Measurements from ENCODE around the gene PPID. TPM values are rescaled to one million over a fixed set of nuclear protein-coding genes. Genes with fewer than 3 reads are reported as not detected.

Gene PPID
- total and polyA plus RNA-seq, 4 experiments from 2014 or later = 30.2 to 54.8 (median 40.7) TPM

- peaks cover 1 to 12% of the 10 kb centered on the region in 2 donors for H3K27me3 Mint-ChIP-seq
- ChIA-PET CTCF (ENCODE audit: partially characterized antibody) (no interaction called here), POLR2A (ENCODE audit: partially characterized antibody) (no interaction called here)
- H3K36me3 ChIP-seq (ENCODE audit: insufficient read depth, low read length) = no peaks in the 10 kb centered on the region
- H3K4me1 Mint-ChIP-seq = no peaks in the 10 kb centered on the region
- no peak for DNase-seq
- H3K9me3 Mint-ChIP-seq = no peaks in the 10 kb centered on the region
- no peak overlapping the region for H3K27ac ChIP-seq (ENCODE audit: low read depth, low read length)
- H3K4me3 ChIP-seq (ENCODE audit: low read length in 2 of 2) = no peak overlapping the region
- H3K36me3 Mint-ChIP-seq = no peaks in the 10 kb centered on the region
- H3K9me3 ChIP-seq (ENCODE audit: control insufficient read depth in 1 of 2, low read length in 2 of 2) = no peaks in the 10 kb centered on the region
- intact Hi-C loops (cut with micrococcal nuclease) = no loop called here
- no peaks in the 10 kb centered on the region for H3K4me1 ChIP-seq (ENCODE audit: insufficient read depth, low read length)
- no peak overlapping the region for H3K27ac Mint-ChIP-seq
- no peaks in the 10 kb centered on the region for H3K27me3 ChIP-seq (ENCODE audit: insufficient read depth, low read length)
- no peak overlapping the region for H3K4me3 Mint-ChIP-seq
Measured at GRCh38 chr4:158738866-158739265, 15.7 kb upstream of the PPID start.

DNA sequence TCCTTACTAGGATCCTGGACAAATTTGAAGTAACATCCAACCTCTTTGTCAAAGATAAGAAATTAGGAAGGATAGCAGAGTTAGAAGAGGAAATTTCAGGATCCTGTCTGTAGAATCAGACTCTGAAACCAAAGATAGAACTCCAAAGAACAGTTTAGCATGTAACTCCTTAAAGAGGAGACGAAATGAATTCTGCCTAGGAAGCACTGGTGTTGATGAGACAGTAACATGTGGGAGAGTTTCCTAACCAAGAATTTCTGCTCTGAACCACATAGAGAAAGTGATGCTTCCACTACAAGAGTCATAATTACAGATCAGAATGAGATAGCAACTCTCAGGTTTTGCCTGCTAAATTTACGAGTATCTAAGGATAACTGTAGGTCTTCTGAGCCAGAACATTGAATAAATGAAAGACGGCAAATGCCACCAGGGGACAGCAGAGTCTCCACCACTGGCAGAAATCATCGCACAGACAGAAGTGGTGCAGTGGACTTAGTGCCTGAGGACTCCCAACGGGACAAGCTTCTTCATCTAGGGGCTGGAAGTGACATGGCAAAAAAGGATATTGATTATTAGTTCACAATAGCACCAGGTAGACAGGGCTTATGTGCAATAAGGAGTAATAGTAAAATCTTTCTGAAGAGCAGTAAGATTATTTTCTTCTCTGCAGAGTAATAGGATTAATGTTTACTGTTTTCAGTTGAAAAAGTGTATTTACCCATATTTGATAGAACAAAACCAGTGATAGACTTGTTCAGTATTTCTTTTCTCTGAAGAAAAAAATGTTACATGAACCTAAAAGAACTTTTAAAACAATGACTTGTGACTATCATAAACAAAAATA, 6.7 kb upstream of the PPID start:
- no peaks in the 10 kb centered on the region for H3K36me3 Mint-ChIP-seq
- DNase-seq = peak in 4 of 5 donors; percentile 51 to 55 (median 54)
- POLR2A ChIA-PET (ENCODE audit: partially characterized antibody) = no interaction called here
- H3K4me1 Mint-ChIP-seq = peaks cover 0 to 1% (median 0%) of the 10 kb centered on the region in 4 donors
- Histone ChIP-seq H3K36me3 (ENCODE audit: insufficient read depth, low read length) (no peaks in the 10 kb centered on the region), H3K9me3 (ENCODE audit: control insufficient read depth in 1 of 2, low read length in 2 of 2) (no peaks in the 10 kb centered on the region), H3K4me1 (ENCODE audit: insufficient read depth, low read length) (no peaks in the 10 kb centered on the region), H3K27me3 (ENCODE audit: insufficient read depth, low read length) (peaks cover 5% of the 10 kb centered on the region), H3K4me3 (ENCODE audit: low read length in 2 of 2) (no peak overlapping the region), H3K27ac (ENCODE audit: low read depth, low read length) (no peak overlapping the region)
- CTCF ChIA-PET (ENCODE audit: partially characterized antibody) = interaction anchor here (1.0 to 3.2 kb wide), 4 partner anchors 39 to 465 kb away, joined by 3 to 38 read pairs (median 4); partner anchors contain the start of gene FNIP2
- H3K4me3 Mint-ChIP-seq = no peak overlapping the region
- no peaks in the 10 kb centered on the region for H3K9me3 Mint-ChIP-seq
- H3K27ac Mint-ChIP-seq = no peak overlapping the region
- intact Hi-C loops (cut with micrococcal nuclease) = loop anchor here (1.0 to 2.0 kb wide), 4 partner anchors 39 to 473 kb away; partner anchors contain the start of gene FNIP2
- peaks cover 21 to 22% of the 10 kb centered on the region in 2 donors for H3K27me3 Mint-ChIP-seq

GRCh38 chr4:158728236-158728635, 5.0 kb upstream of the PPID start:
- peaks cover 18 to 20% of the 10 kb centered on the region in 2 donors for H3K27me3 Mint-ChIP-seq
- Histone ChIP-seq H3K27me3 (ENCODE audit: insufficient read depth, low read length) (peaks cover 5% of the 10 kb centered on the region), H3K36me3 (ENCODE audit: insufficient read depth, low read length) (no peaks in the 10 kb centered on the region), H3K4me3 (ENCODE audit: low read length in 2 of 2) (no peak overlapping the region), H3K27ac (ENCODE audit: low read depth, low read length) (no peak overlapping the region), H3K9me3 (ENCODE audit: control insufficient read depth in 1 of 2, low read length in 2 of 2) (no peaks in the 10 kb centered on the region), H3K4me1 (ENCODE audit: insufficient read depth, low read length) (peaks cover 11% of the 10 kb centered on the region)
- H3K27ac Mint-ChIP-seq = no peak overlapping the region
- H3K4me3 Mint-ChIP-seq = no peak overlapping the region
- no peak for DNase-seq
- peaks cover 0 to 5% of the 10 kb centered on the region in 2 donors for H3K36me3 Mint-ChIP-seq
- no peaks in the 10 kb centered on the region for H3K9me3 Mint-ChIP-seq
- POLR2A ChIA-PET (ENCODE audit: partially characterized antibody) = no interaction called here
- peaks cover 4 to 13% (median 9%) of the 10 kb centered on the region in 4 donors for H3K4me1 Mint-ChIP-seq
- intact Hi-C loops (cut with micrococcal nuclease) = no loop called here
- CTCF ChIA-PET (ENCODE audit: partially characterized antibody) = interaction anchor here (1.5 to 2.4 kb wide), 3 partner anchors 122 to 475 kb away, joined by 5 to 11 read pairs (median 5); no protein-coding TSS in a partner anchor

- no peak overlapping the region for H3K27ac Mint-ChIP-seq
- H3K27me3 Mint-ChIP-seq = peaks cover 13 to 15% of the 10 kb centered on the region in 2 donors
- Histone ChIP-seq H3K27ac (ENCODE audit: low read depth, low read length) (no peak overlapping the region), H3K4me3 (ENCODE audit: low read length in 2 of 2) (no peak overlapping the region), H3K27me3 (ENCODE audit: insufficient read depth, low read length) (peaks cover 5% of the 10 kb centered on the region), H3K9me3 (ENCODE audit: control insufficient read depth in 1 of 2, low read length in 2 of 2) (no peaks in the 10 kb centered on the region), H3K36me3 (ENCODE audit: insufficient read depth, low read length) (no peaks in the 10 kb centered on the region), H3K4me1 (ENCODE audit: insufficient read depth, low read length) (peaks cover 20% of the 10 kb centered on the region)
- intact Hi-C loops (cut with micrococcal nuclease) = no loop called here
- DNase-seq = no peak
- ChIA-PET POLR2A (ENCODE audit: partially characterized antibody) (no interaction called here), CTCF (ENCODE audit: partially characterized antibody) (interaction anchor here (1.5 to 2.4 kb wide), 3 partner anchors 123 to 476 kb away, joined by 5 to 11 read pairs (median 5); no protein-coding TSS in a partner anchor)
- no peaks in the 10 kb centered on the region for H3K9me3 Mint-ChIP-seq
- peaks cover 2 to 18% of the 10 kb centered on the region in 2 donors for H3K36me3 Mint-ChIP-seq
- H3K4me1 Mint-ChIP-seq = peaks cover 11 to 28% (median 21%) of the 10 kb centered on the region in 4 donors
- no peak overlapping the region for H3K4me3 Mint-ChIP-seq
Measured at GRCh38 chr4:158726633-158727032, 3.4 kb upstream of the PPID start.

DNA sequence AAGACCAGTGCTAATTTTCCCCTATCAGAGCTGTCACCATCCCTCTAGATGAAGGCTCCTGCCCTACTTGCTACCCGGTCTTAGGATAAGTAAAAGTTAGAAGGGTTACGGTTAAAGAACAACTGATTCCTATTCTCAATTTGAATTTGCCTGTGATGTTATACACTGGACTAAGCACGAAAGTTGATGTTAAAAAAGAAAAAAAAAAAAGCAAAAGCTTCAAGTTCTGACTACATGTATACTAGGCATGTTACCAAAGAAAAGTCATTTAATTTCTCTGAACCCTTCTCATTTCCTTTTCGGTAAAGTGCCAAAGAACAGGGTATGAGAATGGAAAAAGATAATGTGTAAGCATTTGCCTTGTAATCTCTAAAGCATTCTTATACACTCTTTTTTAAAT, 1.4 kb upstream of the PPID start:
- Mint-ChIP-seq H3K27ac (peak overlapping the region; percentile 80 to 100 (median 99)), H3K36me3 (peaks cover 9 to 31% of the 10 kb centered on the region in 2 donors), H3K4me1 (peaks cover 19 to 40% (median 31%) of the 10 kb centered on the region in 4 donors), H3K27me3 (peaks cover 10% of the 10 kb centered on the region in 2 donors), H3K9me3 (no peaks in the 10 kb centered on the region), H3K4me3 (peak overlapping the region in 7 of 8 donors; percentile 40 to 100 (median 95))
- Histone ChIP-seq H3K9me3 (ENCODE audit: control insufficient read depth in 1 of 2, low read length in 2 of 2) (no peaks in the 10 kb centered on the region), H3K27me3 (ENCODE audit: insufficient read depth, low read length) (peaks cover 5% of the 10 kb centered on the region), H3K4me3 (ENCODE audit: low read length in 2 of 2) (no peak overlapping the region), H3K27ac (ENCODE audit: low read depth, low read length) (no peak overlapping the region), H3K4me1 (ENCODE audit: insufficient read depth, low read length) (peaks cover 24% of the 10 kb centered on the region), H3K36me3 (ENCODE audit: insufficient read depth, low read length) (peaks cover 4% of the 10 kb centered on the region)
- no peak for DNase-seq
- intact Hi-C loops (cut with micrococcal nuclease) = no loop called here
- CTCF ChIA-PET (ENCODE audit: partially characterized antibody) = interaction anchor here (1.2 to 1.5 kb wide), 3 partner anchors 14 to 451 kb away, joined by 3 to 4 read pairs (median 3); no protein-coding TSS in a partner anchor
- POLR2A ChIA-PET (ENCODE audit: partially characterized antibody) = no interaction called here

DNA sequence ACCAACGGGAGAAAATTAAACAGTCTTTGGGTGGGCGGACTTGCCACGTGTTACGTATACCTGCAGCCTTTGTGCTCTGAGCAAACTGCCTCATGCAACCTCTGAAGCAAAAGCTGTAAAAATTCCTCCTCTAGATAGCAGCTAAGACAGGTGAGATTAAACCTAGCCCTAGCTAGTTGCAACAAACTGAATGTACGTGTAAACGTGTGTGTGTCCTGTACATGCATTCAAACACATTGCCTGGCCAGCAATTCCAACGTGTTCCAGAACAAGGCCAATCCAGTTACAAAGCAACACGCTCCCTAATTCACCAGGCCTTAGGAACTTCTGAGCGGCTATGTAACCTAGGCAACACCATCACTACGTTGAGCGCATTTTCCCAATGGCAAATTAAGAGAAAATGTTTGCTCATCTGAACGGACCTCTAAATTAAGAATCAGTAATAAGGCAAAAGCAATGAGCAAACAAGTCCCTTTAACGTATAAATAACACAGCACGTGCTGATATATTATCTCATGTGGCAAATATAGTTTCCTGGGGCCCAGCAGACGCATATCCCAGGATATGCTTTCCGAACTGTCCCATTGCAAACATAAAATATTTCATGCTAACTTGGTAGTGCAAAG, 792 bp downstream of the PPID start:
- peak overlapping the region; percentile 95 to 100 (median 98) for H3K4me3 Mint-ChIP-seq
- Histone ChIP-seq H3K36me3 (ENCODE audit: insufficient read depth, low read length) (peaks cover 24% of the 10 kb centered on the region), H3K27ac (ENCODE audit: low read depth, low read length) (peak overlapping the region; percentile 93), H3K9me3 (ENCODE audit: control insufficient read depth in 1 of 2, low read length in 2 of 2) (no peaks in the 10 kb centered on the region), H3K4me3 (ENCODE audit: low read length in 2 of 2) (peak overlapping the region; percentile 63 to 89), H3K4me1 (ENCODE audit: insufficient read depth, low read length) (peaks cover 24% of the 10 kb centered on the region), H3K27me3 (ENCODE audit: insufficient read depth, low read length) (no peaks in the 10 kb centered on the region)
- H3K4me1 Mint-ChIP-seq = peaks cover 27 to 47% (median 38%) of the 10 kb centered on the region in 4 donors
- intact Hi-C loops (cut with micrococcal nuclease) = loop anchor here (2.0 kb wide), 1 partner anchor 380 kb away; the partner anchor contains the start of gene RAPGEF2
- peaks cover 0 to 4% of the 10 kb centered on the region in 2 donors for H3K27me3 Mint-ChIP-seq
- peak overlapping the region; percentile 95 to 100 (median 99) for H3K27ac Mint-ChIP-seq
- ChIA-PET POLR2A (ENCODE audit: partially characterized antibody) (no interaction called here), CTCF (ENCODE audit: partially characterized antibody) (no interaction called here)
- no peaks in the 10 kb centered on the region for H3K9me3 Mint-ChIP-seq
- H3K36me3 Mint-ChIP-seq = peaks cover 28 to 53% of the 10 kb centered on the region in 2 donors
- peak in 3 of 5 donors; percentile 6 to 20 (median 13) for DNase-seq

GRCh38 chr4:158721680-158722079, 1.5 kb downstream of the PPID start:
- peaks cover 0 to 4% of the 10 kb centered on the region in 2 donors for H3K27me3 Mint-ChIP-seq
- no peaks in the 10 kb centered on the region for H3K27me3 ChIP-seq (ENCODE audit: insufficient read depth, low read length)
- H3K9me3 Mint-ChIP-seq = no peaks in the 10 kb centered on the region
- DNase-seq = no peak
- H3K36me3 ChIP-seq (ENCODE audit: insufficient read depth, low read length) = peaks cover 27% of the 10 kb centered on the region
- H3K36me3 Mint-ChIP-seq = peaks cover 35 to 60% of the 10 kb centered on the region in 2 donors
- no peaks in the 10 kb centered on the region for H3K9me3 ChIP-seq (ENCODE audit: control insufficient read depth in 1 of 2, low read length in 2 of 2)
- H3K4me1 Mint-ChIP-seq = peaks cover 27 to 47% (median 38%) of the 10 kb centered on the region in 4 donors
- H3K4me1 ChIP-seq (ENCODE audit: insufficient read depth, low read length) = peaks cover 24% of the 10 kb centered on the region
- intact Hi-C loops (cut with micrococcal nuclease) = loop anchor here (2.0 kb wide), 1 partner anchor 381 kb away; the partner anchor contains the start of gene RAPGEF2
- peak overlapping the region in 6 of 8 donors; percentile 95 to 100 (median 98) for H3K4me3 Mint-ChIP-seq
- H3K27ac ChIP-seq (ENCODE audit: low read depth, low read length) = peak overlapping the region; percentile 93
- H3K27ac Mint-ChIP-seq = peak overlapping the region; percentile 95 to 100 (median 99)
- ChIA-PET CTCF (ENCODE audit: partially characterized antibody) (no interaction called here), POLR2A (ENCODE audit: partially characterized antibody) (no interaction called here)
- no peak overlapping the region for H3K4me3 ChIP-seq (ENCODE audit: low read length in 2 of 2)

Measured in CD4-positive, alpha-beta memory T cell (primary cell).